ENCODE data around the gene PEX14.

PEX14 gene

GRCh38 chr1:10593750-10594149 lies 119.0 kb downstream of the PEX14 start:
- no peak for ATAC-seq
- TF ChIP-seq OSR1 (CRISPR knock-in tag; IDR thresholded peaks at IDR 0.05) (no peak), ZC3H10 (CRISPR knock-in tag; IDR thresholded peaks at IDR 0.05) (no peak), SNAI2 (CRISPR knock-in tag; IDR thresholded peaks at IDR 0.05) (no peak), TSHZ2 (CRISPR knock-in tag; IDR thresholded peaks at IDR 0.05) (no peak), ZNF565 (CRISPR knock-in tag; conservative IDR thresholded peaks at IDR 0.05; ENCODE audit: low read depth) (no peak), PPARA (CRISPR knock-in tag; IDR thresholded peaks at IDR 0.05; ENCODE audit: borderline replicate concordance) (no peak), CSDC2 (CRISPR knock-in tag; IDR thresholded peaks at IDR 0.05) (no peak), CSRNP3 (CRISPR knock-in tag; IDR thresholded peaks at IDR 0.05) (no peak)

GRCh38 chr1:10594595-10595223 lies 120.0 kb downstream of the PEX14 start:
- TF ChIP-seq GLIS3 (CRISPR knock-in tag; IDR thresholded peaks at IDR 0.05) (no peak), ZNF8 (CRISPR knock-in tag; IDR thresholded peaks at IDR 0.05) (no peak), POU6F1 (CRISPR knock-in tag; IDR thresholded peaks at IDR 0.05; ENCODE audit: borderline replicate concordance, low read depth) (no peak), ZNF565 (CRISPR knock-in tag; conservative IDR thresholded peaks at IDR 0.05; ENCODE audit: low read depth) (no peak), ARNTL (CRISPR knock-in tag; IDR thresholded peaks at IDR 0.05; ENCODE audit: borderline replicate concordance, low read depth) (no peak), ZC3H10 (CRISPR knock-in tag; IDR thresholded peaks at IDR 0.05) (no peak), TOX (CRISPR knock-in tag; IDR thresholded peaks at IDR 0.05; ENCODE audit: borderline replicate concordance) (no peak), ISL1 (CRISPR knock-in tag; IDR thresholded peaks at IDR 0.05) (no peak), TSHZ2 (CRISPR knock-in tag; IDR thresholded peaks at IDR 0.05) (no peak), RARB (CRISPR knock-in tag; IDR thresholded peaks at IDR 0.05) (no peak), ZFP30 (CRISPR knock-in tag; IDR thresholded peaks at IDR 0.05) (no peak)
- no peak for ATAC-seq

- no peak for ATAC-seq
- TF ChIP-seq CSRNP3 (CRISPR knock-in tag; IDR thresholded peaks at IDR 0.05) (no peak), ZFP30 (CRISPR knock-in tag; IDR thresholded peaks at IDR 0.05) (no peak), SNAI2 (CRISPR knock-in tag; IDR thresholded peaks at IDR 0.05) (no peak)
These were observed 122.0 kb downstream of the PEX14 start for GRCh38 chr1:10596780-10597179.

Data from SK-N-SH treated with all-trans-retinoic acid at 6 μM for 48 hours (cell line).